Neuronal stem cell (in vitro differentiated cells): Measurements from ENCODE around the gene CACNB1.
A peak's percentile ranks its signal among the peaks of the same experiment; 100 is the strongest.

Experiments used
- DNase-seq: peaks from one replicate; pipeline ENCODE4 v3.0.0-alpha.2; 2013; ENCODE audit warnings: low spot score
- H2AFZ ChIP-seq: one replicate; pipeline ENCODE4 v1.6.1; 2013; ENCODE audit warnings: mild to moderate bottlenecking, low read length, inconsistent platforms
- H2AK5ac ChIP-seq: 2 replicates; pipeline ENCODE4 v1.6.1; 2013; ENCODE audit warnings: low read depth, mild to moderate bottlenecking, inconsistent platforms, low read length, moderate library complexity, mixed read lengths
- H2BK120ac ChIP-seq: 2 replicates; pipeline ENCODE4 v1.6.1; 2013; ENCODE audit warnings: low read depth, mild to moderate bottlenecking, inconsistent platforms, low read length, moderate library complexity, mixed read lengths
- H2BK12ac ChIP-seq: one replicate; pipeline ENCODE4 v1.6.1; 2013; ENCODE audit warnings: low read length, inconsistent platforms
- H2BK15ac ChIP-seq: 2 replicates; pipeline ENCODE4 v1.6.1; 2013; ENCODE audit warnings: mild to moderate bottlenecking, low read length, inconsistent platforms, mixed read lengths
- H2BK5ac ChIP-seq: one replicate; pipeline ENCODE4 v1.6.1; 2013; ENCODE audit warnings: inconsistent platforms, mild to moderate bottlenecking, low read length, moderate library complexity
- H3K14ac ChIP-seq: one replicate; pipeline ENCODE4 v1.6.1; 2013; ENCODE audit warnings: low read length, inconsistent platforms
- H3K18ac ChIP-seq: 2 replicates; pipeline ENCODE4 v1.6.1; 2013; ENCODE audit warnings: low read length, inconsistent platforms
- H3K23ac ChIP-seq: 2 replicates; pipeline ENCODE4 v1.6.1; 2013; ENCODE audit warnings: low read depth, mild to moderate bottlenecking, mixed read lengths, low read length, inconsistent platforms; ENCODE audit not compliant: poor library complexity
- H3K27ac ChIP-seq: replicated peaks from 3 replicates; pipeline ENCODE4 v1.5.1; 2013; ENCODE audit warnings: low read length, inconsistent platforms
- H3K27me3 ChIP-seq, 3 experiments: 2 replicates each; pipeline ENCODE4 v1.6.1; 2013; ENCODE audit warnings: low read length in 3 of 3, mild to moderate bottlenecking in 2 of 3, inconsistent platforms in 1 of 3, low read depth in 1 of 3, mixed read lengths in 1 of 3, moderate library complexity in 1 of 3; ENCODE audit not compliant: control insufficient read depth in 3 of 3, insufficient read depth in 3 of 3
- H3K36me3 ChIP-seq, 2 donors: replicated peaks in 1 of 2; 2 replicates each; pipeline ENCODE4 v1.6.1; 2013; ENCODE audit warnings: low read length in 2 of 2; ENCODE audit not compliant: control insufficient read depth in 2 of 2, insufficient read depth in 2 of 2
- H3K4ac ChIP-seq: 2 replicates; pipeline ENCODE4 v1.6.1; 2013; ENCODE audit warnings: inconsistent platforms, mild to moderate bottlenecking, low read length, moderate library complexity
- H3K4me1 ChIP-seq, 2 donors: 1 replicate in 1 of 2; 2 replicates in 1 of 2; pipeline ENCODE4 v1.6.1; 2013; ENCODE audit warnings: low read length in 2 of 2, low read depth in 1 of 2; ENCODE audit not compliant: control insufficient read depth in 2 of 2, insufficient read depth in 1 of 2
- H3K4me2 ChIP-seq: one replicate; pipeline ENCODE4 v1.6.1; 2013; ENCODE audit warnings: mild to moderate bottlenecking, low read length, inconsistent platforms; ENCODE audit not compliant: insufficient read depth, poor library complexity, severe bottlenecking
- H3K4me3 ChIP-seq, 2 donors: 2 replicates each; pipeline ENCODE4 v1.5.1; 2013; ENCODE audit warnings: low read length in 2 of 2, mild to moderate bottlenecking in 2 of 2, inconsistent platforms in 1 of 2, moderate library complexity in 1 of 2
- H3K79me1 ChIP-seq: one replicate; pipeline ENCODE4 v1.6.1; 2013; ENCODE audit warnings: low read depth, mild to moderate bottlenecking, inconsistent platforms, low read length, moderate library complexity
- H3K9ac ChIP-seq: one replicate; pipeline ENCODE4 v1.6.1; 2013; ENCODE audit warnings: mild to moderate bottlenecking, low read depth, low read length, inconsistent platforms; ENCODE audit not compliant: poor library complexity
- H3K9me3 ChIP-seq, 2 donors: replicated peaks in 1 of 2; 2 replicates each; pipeline versions ENCODE3 to v1.6.1; 2013; ENCODE audit warnings: low read length in 2 of 2, mild to moderate bottlenecking in 2 of 2, inconsistent platforms in 1 of 2, low read depth in 1 of 2, mixed read lengths in 1 of 2, moderate library complexity in 1 of 2; ENCODE audit not compliant: control insufficient read depth in 2 of 2, insufficient read depth in 1 of 2
- H4K8ac ChIP-seq: one replicate; pipeline ENCODE4 v1.6.1; 2013; ENCODE audit warnings: low read depth, mild to moderate bottlenecking, inconsistent platforms, low read length, moderate library complexity
- H4K91ac ChIP-seq: one replicate; pipeline ENCODE4 v1.6.1; 2013; ENCODE audit warnings: low read length, low read depth, mild to moderate bottlenecking, inconsistent platforms; ENCODE audit not compliant: poor library complexity
- WGBS, 2 donors: extraction: QIAGEN DNeasy Blood & Tissue Kit; methylation state at CpG; one replicate each; pipeline ENCODE4 v1.1.7; 2013; ENCODE audit warnings: missing lambda C conversion rate in 2 of 2, mixed read lengths in 1 of 2; ENCODE audit not compliant: insufficient read length in 2 of 2, insufficient replicate concordance in 1 of 2; ENCODE audit errors: extremely low coverage in 2 of 2; 5-methylcytosine and 5-hydroxymethylcytosine counted together

CACNB1 gene

DNA sequence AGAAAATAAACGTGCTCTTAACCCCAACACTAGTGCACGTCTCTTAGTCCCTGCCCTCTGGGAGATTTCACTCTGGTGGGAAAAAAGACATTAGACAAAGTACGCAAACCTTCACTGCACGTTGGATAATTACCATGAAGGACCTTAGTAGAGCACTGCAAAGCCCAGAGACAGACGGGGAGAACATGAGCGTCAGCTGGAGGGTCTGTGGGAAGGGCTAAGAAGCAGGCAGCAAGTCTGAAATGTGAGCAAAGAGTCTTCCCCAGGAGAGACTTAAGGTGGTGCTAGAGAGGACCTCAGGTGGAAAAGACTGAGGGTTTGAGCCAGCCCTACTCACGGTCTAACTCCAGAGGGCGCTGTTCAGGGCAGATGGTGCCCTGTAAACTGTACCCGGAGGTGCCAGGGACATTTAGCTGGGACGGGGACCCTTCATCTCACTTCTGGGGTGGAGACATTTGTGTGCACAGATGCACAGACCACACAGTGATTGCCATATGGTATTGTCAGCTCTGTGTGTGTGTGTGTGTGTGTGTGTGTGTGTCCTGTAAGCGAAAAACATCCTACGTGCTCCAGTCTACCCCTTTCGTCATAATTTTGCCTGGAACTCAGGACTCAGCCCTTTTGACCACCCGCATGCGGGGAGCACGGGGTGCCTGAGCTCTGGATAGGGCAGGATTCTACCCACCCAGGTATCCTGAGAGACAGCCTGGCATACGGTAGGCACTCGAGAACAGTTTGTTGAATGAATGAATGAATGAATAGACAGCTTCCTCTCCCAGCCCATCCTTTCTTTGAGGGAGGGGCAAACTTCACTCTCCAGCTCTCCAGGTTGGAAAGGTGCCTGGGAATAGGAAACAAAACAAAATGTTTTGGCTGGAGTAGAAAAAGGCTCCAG is 38.3 kb upstream of the CACNB1 start:
- no peak overlapping the region for H3K23ac ChIP-seq
- H2AK5ac ChIP-seq = peak overlapping the region; percentile 17
- H3K9ac ChIP-seq = no peak overlapping the region
- no peak overlapping the region for H3K18ac ChIP-seq
- no peak overlapping the region for H2BK120ac ChIP-seq
- H2BK5ac ChIP-seq = no peak overlapping the region
- peaks cover 3% of the 10 kb centered on the region for H3K79me1 ChIP-seq
- no peak overlapping the region for H2AFZ ChIP-seq
- H3K27ac ChIP-seq = no peak overlapping the region
- H3K4me1 ChIP-seq = peaks cover 14 to 15% of the 10 kb centered on the region in 2 donors
- H3K27me3 ChIP-seq = peaks cover 0 to 12% (median 0%) of the 10 kb centered on the region in 3 experiments
- no peak overlapping the region for H3K4me2 ChIP-seq
- H4K91ac ChIP-seq = no peak overlapping the region
- H3K4ac ChIP-seq = no peak overlapping the region
- no peaks in the 10 kb centered on the region for H3K9me3 ChIP-seq
- no peaks in the 10 kb centered on the region for H3K36me3 ChIP-seq
- H2BK12ac ChIP-seq = peak overlapping the region; percentile 75
- no peak overlapping the region for H3K4me3 ChIP-seq
- H4K8ac ChIP-seq = no peak overlapping the region
- no CpG with 5 or more reads among the region's 18 CpGs for WGBS, 2 donors
- H3K14ac ChIP-seq = no peak overlapping the region
- peak; percentile 68 for DNase-seq
- no peak overlapping the region for H2BK15ac ChIP-seq

DNA sequence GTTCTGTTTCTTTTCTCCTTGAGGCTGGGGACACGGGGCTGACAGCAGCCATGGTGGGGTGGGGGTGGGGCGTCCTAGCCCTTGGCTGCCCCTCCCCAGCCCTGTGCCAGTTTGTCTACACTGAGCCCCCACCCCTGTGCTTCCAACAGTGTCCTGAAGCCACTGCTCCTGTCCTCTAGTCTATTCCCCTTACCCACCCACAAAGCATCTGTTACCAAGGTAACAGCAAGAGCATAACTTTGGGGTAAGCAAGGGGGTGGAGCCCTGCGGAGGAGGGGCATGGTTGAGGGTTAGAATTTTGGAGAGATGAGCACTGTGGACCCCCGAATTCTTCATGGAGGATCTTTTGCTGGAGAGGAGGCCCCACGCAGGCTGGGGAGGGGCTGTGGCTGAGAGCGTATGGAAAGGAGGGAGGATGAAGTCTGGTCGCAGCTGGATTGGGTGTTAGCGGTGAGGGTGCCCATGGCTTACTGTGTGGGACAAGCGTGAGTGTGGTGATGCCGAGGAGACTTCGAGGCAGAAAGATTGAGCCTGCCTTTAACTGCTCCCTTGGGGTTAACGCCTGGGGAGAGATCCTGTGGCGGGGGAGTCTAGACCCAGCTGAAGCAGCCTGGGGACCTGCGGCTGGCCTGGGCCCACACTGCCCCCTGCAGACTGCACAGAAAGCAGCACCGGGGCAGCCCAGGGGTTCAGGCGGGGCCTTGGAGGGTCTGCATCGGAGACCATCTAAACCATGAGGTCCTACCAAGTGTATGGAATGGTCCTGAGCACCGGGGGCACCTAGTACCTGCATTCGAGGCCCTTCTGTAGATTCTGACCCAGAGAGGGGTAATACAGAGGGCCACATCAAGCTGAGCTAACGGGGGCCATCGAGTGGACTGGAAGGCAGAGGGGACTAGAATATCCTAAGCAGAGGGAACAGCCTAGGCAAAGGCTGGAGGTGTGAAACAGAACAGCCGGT is 34.4 kb upstream of the CACNB1 start:
- Histone ChIP-seq H3K9me3 (no peaks in the 10 kb centered on the region), H3K4me1 (peaks cover 17 to 25% of the 10 kb centered on the region in 2 donors), H3K27me3 (peaks cover 0 to 9% (median 2%) of the 10 kb centered on the region in 3 experiments), H2BK15ac (peak overlapping the region; percentile 77), H2AFZ (peak overlapping the region; percentile 53), H3K9ac (peak overlapping the region; percentile 26), H2AK5ac (peak overlapping the region; percentile 23), H3K79me1 (no peaks in the 10 kb centered on the region), H3K18ac (peak overlapping the region; percentile 88), H4K8ac (peak overlapping the region; percentile 33), H4K91ac (no peak overlapping the region), H3K27ac (peak overlapping the region; percentile 30), H2BK120ac (no peak overlapping the region), H3K4me3 (peak overlapping the region in 1 of 2 donors; percentile 2), H3K4ac (no peak overlapping the region), H2BK12ac (peak overlapping the region; percentile 82), H3K23ac (no peak overlapping the region), H3K4me2 (peak overlapping the region; percentile 40), H3K36me3 (no peaks in the 10 kb centered on the region), H3K14ac (no peak overlapping the region), H2BK5ac (no peak overlapping the region)
- no peak for DNase-seq
- WGBS, 2 donors = no CpG with 5 or more reads among the region's 22 CpGs

DNA sequence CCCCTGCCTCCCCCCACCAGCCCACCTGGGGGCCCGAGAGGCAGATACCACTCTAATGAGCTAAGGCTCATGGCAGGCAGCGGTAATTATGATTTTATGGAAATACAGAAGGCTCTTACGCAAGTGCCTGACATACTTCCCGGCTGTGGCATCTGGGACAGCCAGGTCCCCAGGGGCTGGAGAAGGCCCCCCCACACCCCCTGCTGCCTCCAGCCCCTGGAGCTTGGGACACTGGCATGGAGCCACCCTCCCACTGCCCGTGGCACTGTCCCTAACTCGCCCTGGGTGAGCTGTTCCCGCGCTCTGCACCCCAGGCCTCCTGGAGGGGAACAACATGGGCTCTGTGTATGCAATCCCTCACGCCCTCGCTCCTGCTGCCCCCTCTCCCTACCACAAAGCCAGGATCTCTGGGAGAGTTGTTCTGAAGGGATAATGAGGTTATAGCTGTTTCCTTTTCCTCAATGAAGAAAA is 33.7 kb upstream of the CACNB1 start:
- Histone ChIP-seq H3K79me1 (no peaks in the 10 kb centered on the region), H4K91ac (no peak overlapping the region), H3K18ac (peak overlapping the region; percentile 50), H4K8ac (no peak overlapping the region), H2BK5ac (peak overlapping the region; percentile 45), H3K27me3 (peaks cover 0 to 17% (median 4%) of the 10 kb centered on the region in 3 experiments), H3K14ac (no peak overlapping the region), H3K9me3 (no peaks in the 10 kb centered on the region), H2AK5ac (peak overlapping the region; percentile 44), H3K9ac (no peak overlapping the region), H3K36me3 (no peaks in the 10 kb centered on the region), H3K27ac (peak overlapping the region; percentile 30), H2AFZ (peak overlapping the region; percentile 53), H3K4me3 (no peak overlapping the region), H2BK15ac (peak overlapping the region; percentile 16), H3K4me2 (no peak overlapping the region), H3K4me1 (peaks cover 20 to 26% of the 10 kb centered on the region in 2 donors), H2BK12ac (no peak overlapping the region), H3K4ac (no peak overlapping the region), H2BK120ac (peak overlapping the region; percentile 12), H3K23ac (no peak overlapping the region)
- no peak for DNase-seq
- no CpG with 5 or more reads among the region's 10 CpGs for WGBS, 2 donors
